Mononuclear cell (primary cell): ENCODE results near the gene GRM3. TPM values are rescaled to one million over a fixed set of nuclear protein-coding genes. Genes with fewer than 3 reads are reported as not detected.

Experiments used
- H3K27me3 ChIP-seq: 2 replicates; pipeline ENCODE4 v1.6.0; 2011; ENCODE audit warnings: low read length, control low read depth; ENCODE audit not compliant: insufficient read depth
- H3K4me1 ChIP-seq: 2 replicates; pipeline ENCODE4 v1.5.1; 2011; ENCODE audit warnings: mild to moderate bottlenecking, low read length, control low read depth; ENCODE audit not compliant: insufficient read depth
- H3K4me3 ChIP-seq: 2 replicates; pipeline ENCODE4 v1.5.1; 2011; ENCODE audit warnings: mild to moderate bottlenecking, low read length, moderate library complexity
- H3K9me3 ChIP-seq: 2 replicates; pipeline ENCODE4 v1.5.1; 2011; ENCODE audit warnings: low read depth, mild to moderate bottlenecking, control low read depth, low read length
- total RNA-seq: library from RNA; depleted of rRNA; stranded (reverse); fragments of >200 nt; gene quantifications from one replicate; pipeline ENCODE4 v1.2.3, GENCODE V29; 2012

Gene GRM3
- total RNA-seq, 1 donor = not detected

- no peaks in the 10 kb centered on the region for H3K4me1 ChIP-seq
- H3K27me3 ChIP-seq = no peaks in the 10 kb centered on the region
- H3K9me3 ChIP-seq = no peaks in the 10 kb centered on the region
- no peak overlapping the region for H3K4me3 ChIP-seq
Observed at GRCh38 chr7:86748843-86749719, 105.4 kb downstream of the GRM3 start.

DNA sequence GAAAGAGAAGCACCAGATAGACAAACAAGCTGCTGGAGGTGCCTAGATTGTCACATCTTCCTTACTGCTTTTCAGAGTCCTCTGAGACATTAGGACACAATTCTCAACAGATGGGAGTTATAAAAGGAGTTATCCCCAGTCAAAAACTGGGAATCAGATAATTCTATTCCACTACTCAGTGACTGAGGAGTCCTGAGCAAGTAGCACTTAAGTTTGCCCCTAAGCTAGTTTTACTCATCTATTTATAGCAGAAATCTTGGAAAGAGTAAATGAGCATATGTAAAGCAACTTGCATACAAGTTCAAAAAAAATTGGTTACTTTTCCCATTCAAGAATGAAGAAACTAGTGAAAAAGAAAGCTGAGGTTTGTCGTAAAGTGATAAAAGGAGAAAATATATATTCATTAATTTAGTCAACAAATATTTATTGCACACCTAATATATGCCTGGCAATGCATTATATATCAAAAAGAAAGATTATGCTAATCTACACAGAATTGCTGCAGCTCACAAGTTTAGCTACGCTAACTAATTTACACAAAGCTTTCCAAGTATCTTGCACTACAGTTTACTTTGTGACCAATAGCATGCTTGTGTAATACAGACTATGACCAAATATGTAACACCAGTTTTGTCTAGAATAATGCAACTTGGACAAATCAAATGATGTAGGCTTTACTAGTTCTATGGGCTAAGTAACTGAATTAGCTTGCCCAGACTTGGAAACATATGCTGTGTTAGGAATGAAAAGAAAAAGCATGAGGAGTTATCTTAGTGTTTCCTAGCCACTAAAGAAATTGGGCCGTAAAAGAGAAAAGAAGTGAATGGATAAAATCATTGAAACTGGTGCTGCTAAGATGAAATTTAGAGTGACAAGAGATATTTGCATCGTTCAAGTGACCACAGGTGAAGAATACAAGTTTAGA lies 106.3 kb downstream of the GRM3 start:
- H3K9me3 ChIP-seq = no peaks in the 10 kb centered on the region
- no peaks in the 10 kb centered on the region for H3K27me3 ChIP-seq
- H3K4me1 ChIP-seq = no peaks in the 10 kb centered on the region
- H3K4me3 ChIP-seq = no peak overlapping the region

GRCh38 chr7:86760236-86760635 lies 116.5 kb downstream of the GRM3 start:
- Histone ChIP-seq H3K9me3 (no peaks in the 10 kb centered on the region), H3K4me3 (no peak overlapping the region), H3K4me1 (no peaks in the 10 kb centered on the region), H3K27me3 (no peaks in the 10 kb centered on the region)

- no peaks in the 10 kb centered on the region for H3K27me3 ChIP-seq
- no peak overlapping the region for H3K4me3 ChIP-seq
Observed at GRCh38 chr7:86762129-86762528, 118.4 kb downstream of the GRM3 start.

GRCh38 chr7:86765931-86766330 lies 122.2 kb downstream of the GRM3 start:
- H3K4me1 ChIP-seq = no peaks in the 10 kb centered on the region
- no peaks in the 10 kb centered on the region for H3K27me3 ChIP-seq
- no peak overlapping the region for H3K4me3 ChIP-seq
- no peaks in the 10 kb centered on the region for H3K9me3 ChIP-seq

More at GRCh38 chr7:86762129-86762528, 118.4 kb downstream of the GRM3 start:
- H3K4me1 ChIP-seq = no peaks in the 10 kb centered on the region
- H3K9me3 ChIP-seq = no peaks in the 10 kb centered on the region

DNA sequence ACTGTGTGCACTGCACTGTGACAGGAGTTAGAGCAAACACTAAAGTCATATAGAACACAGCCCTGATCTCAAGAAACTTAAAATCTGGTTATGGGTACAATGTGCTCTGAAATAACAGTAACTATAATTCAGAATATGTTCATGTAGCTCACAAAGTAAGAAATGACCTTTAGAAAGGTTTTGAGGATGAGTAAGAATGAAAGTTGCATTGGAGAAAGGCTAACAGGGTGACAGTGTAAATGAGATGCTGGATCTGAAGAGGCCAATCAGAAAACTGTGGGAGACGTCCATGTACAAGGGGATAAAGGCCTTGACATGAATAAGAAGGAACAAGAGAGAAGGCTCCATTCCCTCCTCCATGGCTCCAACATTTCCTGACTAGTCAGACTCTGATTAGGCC lies 124.7 kb downstream of the GRM3 start:
- no peaks in the 10 kb centered on the region for H3K9me3 ChIP-seq
- H3K4me1 ChIP-seq = no peaks in the 10 kb centered on the region

DNA sequence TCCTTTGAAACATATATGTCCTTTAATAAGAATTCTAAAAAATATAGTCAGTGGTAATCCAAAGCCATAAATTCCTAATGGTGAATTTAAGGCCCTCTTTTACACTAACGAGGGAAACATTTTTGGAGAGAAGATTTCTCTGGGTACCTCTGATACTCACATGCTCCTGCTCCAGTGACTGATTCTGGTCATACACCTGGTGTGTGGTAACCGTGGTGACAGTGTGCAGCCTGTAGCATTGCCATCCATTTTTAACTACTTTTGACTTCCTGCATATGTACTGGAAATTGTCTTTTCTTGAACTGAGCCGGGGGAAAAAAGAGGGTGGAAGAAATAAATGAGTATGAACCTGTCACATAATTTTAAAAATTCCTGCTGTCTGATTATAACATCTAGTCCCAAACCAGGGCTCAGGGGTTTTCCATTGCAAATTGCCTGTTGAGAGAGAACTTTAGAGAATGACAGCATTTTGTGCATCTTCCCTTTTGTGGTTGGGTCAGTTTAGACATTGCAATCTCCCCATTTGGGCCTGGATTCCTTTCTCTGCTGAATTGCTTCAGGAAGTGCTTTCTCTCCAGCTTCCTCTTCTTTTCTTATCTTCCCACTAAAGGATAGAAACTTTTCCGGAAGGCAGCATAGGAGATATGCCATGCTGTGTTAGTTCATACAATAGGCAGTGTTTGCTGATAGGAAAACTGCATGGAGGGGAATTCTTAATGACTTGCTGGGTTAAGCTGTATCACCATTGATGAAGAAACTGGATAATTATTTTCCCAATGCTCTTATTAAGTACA lies 125.5 kb downstream of the GRM3 start:
- Histone ChIP-seq H3K4me3 (no peak overlapping the region), H3K27me3 (no peaks in the 10 kb centered on the region), H3K4me1 (no peaks in the 10 kb centered on the region), H3K9me3 (no peaks in the 10 kb centered on the region)

More for the DNA sequence above, 124.7 kb downstream of the GRM3 start:
- Histone ChIP-seq H3K27me3 (no peaks in the 10 kb centered on the region), H3K4me3 (no peak overlapping the region)

- Histone ChIP-seq H3K4me3 (no peak overlapping the region), H3K27me3 (no peaks in the 10 kb centered on the region), H3K9me3 (no peaks in the 10 kb centered on the region), H3K4me1 (no peaks in the 10 kb centered on the region)
Observed at GRCh38 chr7:86773309-86773708, 129.6 kb downstream of the GRM3 start.

DNA sequence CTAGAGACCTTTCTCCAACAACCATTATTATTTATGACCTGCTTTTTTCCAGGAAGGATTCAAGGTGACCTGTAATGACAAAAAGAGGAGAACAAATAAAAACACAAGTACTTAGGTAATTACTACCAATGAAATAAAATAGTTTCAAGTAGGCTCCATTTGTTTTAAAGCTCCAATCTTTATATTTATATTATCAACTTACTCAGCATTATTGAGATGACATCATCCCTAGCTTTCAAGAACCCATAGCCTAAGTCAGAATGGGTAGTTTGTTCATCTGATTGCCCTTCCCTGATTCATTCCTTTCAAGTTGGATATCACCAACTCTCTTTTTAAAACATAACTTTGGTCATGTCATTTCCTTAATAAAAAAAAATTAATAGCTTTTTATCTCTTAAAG lies 131.5 kb downstream of the GRM3 start:
- no peaks in the 10 kb centered on the region for H3K9me3 ChIP-seq
- no peaks in the 10 kb centered on the region for H3K27me3 ChIP-seq
- H3K4me1 ChIP-seq = no peaks in the 10 kb centered on the region
- H3K4me3 ChIP-seq = no peak overlapping the region

DNA sequence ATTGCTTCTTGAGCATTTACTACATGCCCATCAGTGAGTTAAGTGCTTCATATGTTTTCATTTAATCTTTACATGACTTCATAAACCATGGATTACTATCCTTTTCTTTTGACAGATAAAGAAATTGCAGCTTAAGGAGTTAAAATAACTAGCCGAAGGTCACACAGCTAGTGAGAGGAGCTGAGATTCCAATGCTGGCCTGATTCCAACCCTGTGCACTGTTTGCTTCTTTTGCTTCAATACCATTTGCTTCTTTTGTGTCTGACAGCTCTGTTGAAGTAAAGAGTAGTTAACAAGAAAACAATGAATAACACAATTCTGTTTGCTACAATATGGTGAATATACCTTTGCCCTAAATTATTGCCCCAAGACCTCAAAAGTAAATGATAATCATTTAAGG lies 132.4 kb downstream of the GRM3 start:
- no peaks in the 10 kb centered on the region for H3K27me3 ChIP-seq
- no peaks in the 10 kb centered on the region for H3K9me3 ChIP-seq
- no peaks in the 10 kb centered on the region for H3K4me1 ChIP-seq

GRCh38 chr7:86778271-86778670 lies 134.6 kb downstream of the GRM3 start:
- Histone ChIP-seq H3K27me3 (no peaks in the 10 kb centered on the region), H3K9me3 (no peaks in the 10 kb centered on the region), H3K4me3 (no peak overlapping the region), H3K4me1 (no peaks in the 10 kb centered on the region)

More for the DNA sequence above, 132.4 kb downstream of the GRM3 start:
- H3K4me3 ChIP-seq = no peak overlapping the region

GRCh38 chr7:86784765-86785164 lies 141.1 kb downstream of the GRM3 start:
- H3K4me3 ChIP-seq = no peak overlapping the region
- no peaks in the 10 kb centered on the region for H3K9me3 ChIP-seq
- no peaks in the 10 kb centered on the region for H3K27me3 ChIP-seq
- H3K4me1 ChIP-seq = no peaks in the 10 kb centered on the region

DNA sequence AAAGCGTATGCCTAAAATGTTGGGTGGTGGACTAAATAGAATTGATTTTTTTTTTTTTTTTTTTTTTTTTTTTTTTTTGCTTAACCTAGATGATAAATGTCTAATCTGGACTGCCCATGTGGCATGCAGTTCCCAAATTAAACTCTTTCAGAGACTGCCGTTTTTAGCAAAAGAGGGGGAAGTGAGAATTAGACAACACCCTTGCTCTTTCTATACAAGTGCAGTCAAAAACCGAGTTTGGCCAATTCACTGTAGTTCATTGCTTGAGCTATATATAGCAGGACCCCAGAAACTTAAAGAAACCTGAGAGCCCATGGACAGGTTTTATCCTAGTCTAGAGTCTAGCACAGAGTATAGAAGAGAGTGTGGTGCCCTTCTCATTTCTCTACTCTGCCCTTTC lies 141.9 kb downstream of the GRM3 start:
- Histone ChIP-seq H3K9me3 (no peaks in the 10 kb centered on the region), H3K4me1 (no peaks in the 10 kb centered on the region), H3K4me3 (no peak overlapping the region), H3K27me3 (no peaks in the 10 kb centered on the region)

DNA sequence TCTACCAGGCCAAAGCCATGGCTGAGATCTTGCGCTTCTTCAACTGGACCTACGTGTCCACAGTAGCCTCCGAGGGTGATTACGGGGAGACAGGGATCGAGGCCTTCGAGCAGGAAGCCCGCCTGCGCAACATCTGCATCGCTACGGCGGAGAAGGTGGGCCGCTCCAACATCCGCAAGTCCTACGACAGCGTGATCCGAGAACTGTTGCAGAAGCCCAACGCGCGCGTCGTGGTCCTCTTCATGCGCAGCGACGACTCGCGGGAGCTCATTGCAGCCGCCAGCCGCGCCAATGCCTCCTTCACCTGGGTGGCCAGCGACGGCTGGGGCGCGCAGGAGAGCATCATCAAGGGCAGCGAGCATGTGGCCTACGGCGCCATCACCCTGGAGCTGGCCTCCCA lies 142.7 kb downstream of the GRM3 start:
- no peak overlapping the region for H3K4me3 ChIP-seq
- H3K4me1 ChIP-seq = no peaks in the 10 kb centered on the region
- no peaks in the 10 kb centered on the region for H3K9me3 ChIP-seq
- H3K27me3 ChIP-seq = no peaks in the 10 kb centered on the region

- Histone ChIP-seq H3K27me3 (no peaks in the 10 kb centered on the region), H3K4me3 (no peak overlapping the region), H3K4me1 (no peaks in the 10 kb centered on the region), H3K9me3 (no peaks in the 10 kb centered on the region)
Observed at GRCh38 chr7:86788948-86789347, 145.2 kb downstream of the GRM3 start.
